SIG-M5 treated with dmso at 0.1 percent for 504 hours (cell line): ENCODE measurements around the gene KCNQ1OT1.

Experiments
- DNase-seq: peaks from one replicate; lab custom pipeline; 2025; ENCODE audit not compliant: unreplicated experiment; lab: John Stamatoyannopoulos, UW

The KCNQ1OT1 gene

DNA sequence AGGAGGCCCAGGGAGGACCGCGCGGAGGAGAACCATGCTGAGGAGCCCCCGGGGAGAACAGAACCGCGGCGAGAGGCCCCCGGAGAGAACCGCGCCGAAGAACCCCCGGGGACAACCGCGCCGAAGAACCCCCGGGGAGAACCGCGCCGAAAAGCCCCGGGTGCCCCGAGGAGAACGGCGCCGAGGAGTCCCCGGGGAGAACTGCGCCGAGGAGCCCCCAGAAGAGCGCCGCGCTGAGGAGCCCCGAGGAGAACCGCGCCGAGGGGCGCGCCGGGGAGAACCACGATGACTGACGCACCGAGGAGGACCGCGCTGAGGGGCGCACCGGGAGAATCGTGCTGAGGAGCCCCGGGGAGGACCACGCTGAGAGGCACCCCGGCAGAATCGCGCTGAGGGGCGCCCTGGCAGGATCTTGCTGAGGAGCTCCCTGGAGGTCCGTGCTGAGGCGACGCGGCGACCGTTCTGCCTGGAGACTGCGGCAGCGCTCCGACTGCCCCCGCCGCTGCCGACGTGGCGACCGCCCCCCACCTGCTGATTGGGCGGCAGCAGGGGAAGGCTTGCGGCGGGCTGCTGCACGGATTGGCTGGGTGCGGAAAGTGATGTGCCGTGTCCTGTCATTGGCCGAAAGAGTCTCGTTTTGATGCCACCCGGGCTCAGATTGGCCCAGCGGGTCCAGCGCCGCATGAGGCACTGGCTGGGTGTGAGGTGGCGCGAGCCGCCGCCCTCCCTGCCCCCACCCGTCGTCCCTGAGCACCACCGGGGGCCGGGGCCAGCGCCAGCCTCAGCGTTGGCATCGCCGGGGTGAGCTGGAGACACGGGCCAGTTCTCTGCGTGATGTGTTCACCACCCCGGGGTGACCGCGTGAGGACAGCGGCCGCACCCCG lies at the start of gene KCNQ1OT1:
KCNQ1OT1 (minus strand) TSS at position 464 of the 884 bp plus-strand sequence.
- DNase-seq: peak; percentile 70

DNA sequence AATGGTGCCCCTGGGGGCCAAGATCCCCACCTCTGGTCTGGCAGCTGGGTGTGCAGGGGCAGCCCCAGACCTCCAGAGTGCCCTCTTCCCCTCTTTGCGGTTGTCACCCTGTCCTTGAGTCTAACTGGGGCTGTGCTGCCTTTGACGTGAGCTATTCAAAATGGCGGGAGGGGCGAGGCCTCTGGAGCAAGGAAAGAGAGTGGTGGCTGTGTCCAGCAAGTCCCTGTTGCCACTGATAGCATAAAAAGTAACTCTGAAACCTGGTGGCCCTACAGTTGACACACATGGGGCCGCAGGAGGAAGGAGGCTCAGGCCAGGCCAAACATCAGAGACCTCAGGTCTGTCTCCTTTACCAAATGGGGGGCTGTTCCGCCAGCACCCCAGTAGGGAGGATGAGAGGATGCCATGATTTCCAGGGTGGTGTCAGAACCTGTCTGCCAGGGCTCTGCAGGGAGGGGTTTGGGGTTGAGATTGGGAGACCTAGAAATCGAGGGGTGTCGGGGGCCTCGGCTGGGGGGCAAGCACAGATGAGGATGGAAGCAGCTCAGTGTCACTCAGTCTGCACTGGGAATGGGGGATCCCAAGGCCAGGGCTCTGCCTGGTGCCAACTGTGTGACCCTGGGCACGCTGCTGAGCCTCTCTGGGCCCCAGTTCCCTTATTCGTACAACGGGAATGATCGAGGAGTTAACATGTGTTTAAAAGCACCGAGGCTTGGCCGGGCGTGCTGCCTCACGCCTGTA lies 49.2 kb upstream of the KCNQ1OT1 start:
- DNase-seq: no peak

DNA sequence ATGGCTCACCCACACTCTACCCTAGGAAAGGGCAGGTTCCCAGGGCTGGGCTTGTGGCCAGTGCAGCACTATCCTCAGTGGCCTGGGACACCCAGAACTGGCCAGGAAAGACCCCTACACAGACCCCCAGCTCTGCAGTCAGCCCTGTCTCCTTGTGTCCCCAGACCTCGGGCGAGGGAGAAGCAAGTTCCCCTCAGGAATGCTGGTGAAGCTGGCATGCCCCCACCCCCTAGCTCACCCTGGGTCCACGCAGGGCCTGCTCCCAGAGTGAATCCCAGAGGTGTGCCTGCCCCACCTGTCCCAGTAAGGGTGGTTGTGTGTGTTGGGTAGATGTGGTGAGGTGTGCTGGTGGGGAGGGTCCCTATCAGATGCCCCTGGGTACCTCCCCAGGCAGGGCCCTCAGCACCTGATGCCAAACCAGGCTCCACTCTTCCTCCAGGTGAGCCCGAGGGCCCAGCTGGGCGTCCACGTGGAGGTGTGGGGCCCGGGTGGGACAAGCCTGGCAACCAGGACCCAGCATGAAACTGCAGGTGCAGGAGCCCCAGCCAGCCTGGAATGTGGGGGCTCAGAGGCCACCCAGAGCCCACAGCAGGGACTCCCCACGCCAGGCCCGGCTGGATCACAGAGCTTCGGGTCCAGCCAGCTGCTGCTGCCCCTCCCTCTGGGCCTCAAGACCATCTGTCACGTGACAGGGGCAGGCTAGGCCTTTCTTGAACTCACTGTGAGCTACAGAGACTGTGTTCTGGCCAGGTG lies 48.4 kb upstream of the KCNQ1OT1 start:
- no peak for DNase-seq

DNA sequence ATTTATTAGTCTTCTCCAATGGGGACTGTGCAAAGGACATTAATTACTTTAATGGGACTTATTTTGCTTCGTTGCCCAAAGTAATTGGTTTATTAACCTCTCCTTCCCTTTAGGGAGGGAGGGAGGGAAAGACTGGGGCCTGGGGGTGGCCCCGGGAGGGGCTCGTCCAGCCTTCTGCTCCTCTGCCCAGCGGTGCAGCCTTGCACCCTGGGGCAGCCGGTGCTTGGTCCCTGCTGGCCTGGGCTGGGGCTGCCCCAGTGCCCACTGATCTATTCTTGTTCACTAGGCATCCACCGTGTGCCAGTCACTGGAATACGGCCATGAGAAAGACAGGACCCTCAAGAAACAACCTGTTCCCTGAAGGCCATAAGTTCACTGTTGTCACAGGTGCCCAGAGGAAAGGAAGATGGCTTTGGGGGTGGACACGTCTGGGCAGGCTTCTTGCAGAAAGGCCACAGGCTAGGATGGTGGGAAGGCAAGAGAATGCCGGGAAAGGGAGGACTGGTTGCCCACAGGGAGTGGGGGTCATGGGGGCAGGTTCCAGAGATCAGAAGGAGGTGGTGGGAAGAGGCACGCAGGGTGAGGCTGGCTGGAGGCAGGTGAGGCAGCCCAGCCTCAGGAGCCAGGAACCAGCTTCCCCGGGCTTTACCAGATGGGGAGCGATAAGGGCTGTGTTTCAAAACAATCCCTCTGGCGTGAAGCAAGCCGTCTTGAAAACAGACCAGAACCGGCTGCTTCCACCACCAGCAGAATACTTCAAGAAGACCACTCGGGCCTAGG lies 47.6 kb upstream of the KCNQ1OT1 start:
- DNase-seq: no peak

DNA sequence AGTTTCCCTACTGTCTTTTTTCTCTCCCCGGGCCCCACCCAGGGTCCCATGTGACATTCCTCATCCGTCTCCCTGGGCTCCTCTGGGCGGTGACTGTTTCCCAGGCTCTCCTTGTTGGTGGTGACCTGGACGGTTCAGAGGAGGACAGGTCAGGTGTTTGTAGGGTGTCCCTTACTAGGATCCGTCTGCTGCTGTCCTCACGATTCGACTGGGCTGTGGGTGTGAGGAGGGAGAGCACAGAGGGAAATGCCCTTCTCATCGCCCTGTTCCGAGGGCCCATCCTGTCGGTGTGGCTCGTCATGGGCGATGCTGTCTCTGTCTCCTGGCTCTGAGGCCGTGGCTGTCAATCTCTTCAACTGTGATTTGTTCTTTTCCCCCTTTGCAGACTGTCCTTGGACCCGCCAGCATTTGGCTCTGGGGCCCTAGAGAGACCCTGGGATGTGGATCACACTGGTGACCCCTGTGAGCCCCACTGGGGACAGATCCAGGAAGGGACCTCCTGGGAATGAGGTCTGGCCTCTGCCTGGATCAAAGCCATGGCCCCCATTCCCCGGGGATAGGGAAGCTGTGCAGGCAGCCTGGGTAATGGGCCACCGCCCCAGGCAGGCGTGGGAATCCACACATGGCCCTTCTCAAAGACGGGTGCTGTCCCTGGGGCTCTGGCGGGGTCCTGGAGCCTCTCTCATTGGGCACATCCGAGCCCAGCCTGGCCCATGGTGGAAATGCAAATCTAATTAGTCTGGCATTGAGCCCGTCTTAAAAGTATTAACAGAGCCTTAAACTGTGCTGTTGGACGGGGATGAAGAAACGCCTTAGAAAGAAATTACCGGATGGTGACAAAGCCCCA lies 46.8 kb upstream of the KCNQ1OT1 start:
- no peak for DNase-seq

DNA sequence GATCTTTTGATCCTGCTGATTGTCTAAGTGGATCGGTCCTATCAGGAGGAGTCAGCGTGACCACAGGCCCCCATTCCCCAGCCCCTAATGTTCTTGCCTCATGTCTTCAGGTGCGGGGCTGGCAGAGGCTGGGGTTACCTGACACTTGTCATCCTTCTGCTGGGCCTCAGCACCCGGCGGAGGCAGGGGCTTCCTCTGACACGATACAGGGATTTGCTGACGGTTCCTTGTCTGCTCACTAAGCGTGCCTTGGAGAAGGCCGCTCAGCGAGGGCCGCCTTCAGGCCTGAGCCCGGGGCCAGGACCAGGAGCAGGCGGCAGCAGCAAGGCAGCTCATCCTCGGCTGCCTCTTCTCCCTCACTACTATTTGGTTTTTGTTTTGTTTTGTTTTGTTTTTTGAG lies 45.7 kb upstream of the KCNQ1OT1 start:
- no peak for DNase-seq

DNA sequence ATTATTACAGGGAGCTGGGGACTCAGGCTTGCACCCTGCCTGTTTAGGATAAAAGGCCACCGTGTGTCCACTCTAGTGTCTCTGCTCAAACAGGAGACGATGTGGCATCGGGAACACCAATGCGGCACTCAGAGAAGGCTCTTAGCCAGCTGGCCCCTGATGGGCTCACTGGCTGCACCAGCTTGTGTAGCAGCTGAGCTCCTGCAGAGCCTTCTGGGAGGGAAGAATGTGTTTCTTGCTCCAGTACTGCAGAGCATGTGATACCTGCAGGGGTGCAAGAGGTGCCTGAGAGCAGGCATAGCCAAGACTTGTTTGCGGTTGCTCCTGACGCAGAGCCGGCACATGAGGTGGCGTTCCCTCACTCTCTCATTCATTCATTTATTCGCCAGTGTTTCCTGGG lies 44.4 kb upstream of the KCNQ1OT1 start:
- DNase-seq: no peak

DNA sequence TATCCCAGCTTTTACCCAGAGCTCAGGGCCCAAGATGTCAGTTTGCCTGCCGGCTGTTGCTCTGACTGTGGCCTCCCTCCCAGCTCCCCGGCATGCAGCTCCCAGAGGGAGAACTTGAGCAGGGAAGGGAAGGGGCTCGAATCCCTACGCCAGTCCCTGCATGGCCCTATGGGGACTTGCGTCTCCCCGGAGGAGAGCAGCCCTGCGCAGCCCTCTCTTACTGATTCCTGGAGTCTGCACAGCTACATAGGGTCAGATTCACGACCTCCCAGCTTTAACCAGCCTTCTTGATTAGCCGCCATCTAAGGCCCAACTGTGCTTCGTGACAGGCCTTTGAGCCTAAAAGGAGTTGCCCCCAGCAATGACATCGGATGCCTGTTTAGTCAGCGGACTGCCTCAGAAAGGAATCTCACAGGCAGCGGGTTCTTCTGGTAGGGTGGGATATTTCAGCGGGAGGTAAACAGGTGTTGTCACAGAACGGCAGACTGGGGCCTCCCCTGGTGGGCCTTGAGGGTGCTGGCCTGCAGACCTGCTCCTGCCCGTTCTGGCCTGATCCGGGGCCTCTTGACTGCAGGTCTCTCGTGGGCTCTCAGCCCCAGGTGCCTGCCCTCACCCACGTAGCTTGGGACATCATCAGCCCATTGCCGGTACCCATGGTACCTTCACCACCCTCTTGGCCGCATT lies 43.8 kb upstream of the KCNQ1OT1 start:
- no peak for DNase-seq

DNA sequence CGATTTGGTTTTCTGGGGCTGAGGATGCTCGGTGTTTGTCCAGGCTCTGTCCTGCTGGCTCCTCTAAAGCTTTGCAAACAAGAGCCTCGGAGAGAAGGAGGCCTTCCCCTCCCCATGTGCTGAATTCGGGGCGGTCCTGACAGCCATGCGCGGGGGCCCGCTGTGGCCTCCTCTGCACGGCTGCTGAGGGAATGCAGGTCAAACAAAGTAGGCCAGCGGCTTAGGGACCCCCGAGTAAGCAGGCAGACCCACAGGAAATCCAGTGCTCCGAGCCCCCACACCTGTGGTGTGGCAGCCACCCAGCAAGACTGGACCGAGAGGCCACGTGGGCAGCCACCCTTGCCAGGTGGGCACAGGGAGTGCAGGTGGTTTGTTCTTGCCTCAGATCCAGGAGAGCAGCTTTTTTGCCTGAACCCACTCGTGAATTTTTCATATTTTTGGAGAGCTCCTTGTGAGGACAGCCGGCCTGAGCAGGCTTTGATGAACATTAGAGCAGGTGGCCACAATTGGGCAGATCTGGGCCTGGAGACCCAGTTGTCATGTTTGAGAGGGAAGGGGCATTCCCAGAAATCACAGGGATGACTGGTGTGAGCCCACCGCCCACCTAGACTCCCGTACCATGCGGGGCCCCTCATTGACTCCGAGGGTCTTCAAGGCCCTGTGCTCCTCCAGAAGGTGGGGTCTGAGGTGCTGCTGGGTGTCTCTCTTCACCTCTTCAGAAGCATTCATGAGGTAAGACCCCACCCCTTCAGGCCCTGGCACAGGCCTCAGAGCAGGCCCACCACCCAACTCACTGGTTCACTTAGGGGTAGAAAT lies 43.0 kb upstream of the KCNQ1OT1 start:
- DNase-seq: no peak

DNA sequence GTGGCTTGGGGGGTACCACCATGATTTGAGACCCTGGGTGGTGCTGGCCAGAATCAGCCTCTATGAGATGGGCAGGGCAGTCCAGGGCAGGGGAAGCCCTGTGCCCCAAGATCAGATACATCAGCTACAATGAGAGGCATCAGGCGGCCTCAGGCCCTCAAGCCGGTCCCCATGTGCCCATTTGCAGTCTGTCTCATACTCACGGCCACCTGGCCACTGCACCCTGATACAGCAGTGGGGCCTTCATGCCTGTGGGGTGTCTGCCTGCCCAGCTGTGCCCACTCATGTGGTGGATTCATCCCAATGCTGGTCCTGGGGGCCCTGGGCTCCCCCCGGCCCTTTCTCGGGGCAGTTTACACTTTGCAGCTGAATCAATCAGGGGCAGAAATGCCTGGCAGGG lies 42.4 kb upstream of the KCNQ1OT1 start:
- no peak for DNase-seq

DNA sequence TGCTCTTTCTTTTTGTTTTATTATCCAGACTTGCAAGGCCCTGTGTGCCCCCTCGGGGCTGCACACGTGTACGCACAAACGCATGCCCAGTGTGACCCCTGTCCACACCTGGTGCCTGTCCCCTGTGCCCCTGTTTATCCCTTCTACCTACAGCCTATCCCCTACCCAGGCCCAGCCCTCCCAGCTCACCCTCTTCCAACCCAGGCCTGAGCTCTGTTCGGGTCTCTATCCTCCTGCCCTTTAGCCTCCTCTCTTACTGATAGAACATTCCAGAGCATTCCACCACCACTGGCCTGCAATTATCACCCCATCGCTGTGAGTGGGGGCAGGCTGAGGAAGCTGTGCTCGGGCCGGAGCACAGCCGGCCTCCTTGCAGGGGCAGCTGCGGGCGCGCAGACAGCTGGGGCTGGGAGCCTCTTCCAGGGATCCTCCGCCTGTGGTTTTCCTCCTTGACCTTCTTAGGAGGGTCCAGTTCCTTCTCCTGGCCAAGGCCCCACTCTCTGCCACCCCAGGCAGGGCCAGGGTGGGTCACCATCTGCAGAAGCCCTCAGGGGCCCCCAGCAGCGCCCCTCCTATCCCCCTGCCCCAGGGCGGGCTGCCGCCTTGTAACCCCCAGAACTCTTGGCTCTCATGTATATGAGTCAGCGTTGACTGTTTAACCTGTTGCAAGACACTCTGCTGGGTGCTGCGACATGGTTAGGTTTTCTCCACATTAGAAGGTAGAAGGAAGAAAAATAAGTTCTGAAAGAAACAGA lies 41.8 kb upstream of the KCNQ1OT1 start:
- DNase-seq: peak; percentile 78

DNA sequence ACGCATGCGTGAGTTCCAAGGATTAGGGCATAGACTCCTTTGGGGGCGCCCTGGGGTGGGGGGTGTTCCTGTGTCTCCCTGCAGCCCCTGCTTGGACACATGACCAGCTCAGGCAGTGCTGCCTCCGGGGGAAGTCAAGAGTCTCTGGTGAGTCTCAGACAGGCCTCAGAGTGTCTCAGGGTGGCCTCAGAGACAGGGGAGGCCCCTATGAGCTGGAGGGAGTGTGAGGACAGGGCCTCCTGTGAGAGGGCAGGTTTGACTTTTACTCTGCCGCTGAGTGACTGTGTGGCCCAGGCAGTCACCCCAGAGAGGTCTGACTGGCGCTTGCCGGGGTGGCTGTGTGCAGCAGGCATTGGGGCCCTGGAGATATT lies 41.2 kb upstream of the KCNQ1OT1 start:
- DNase-seq: peak; percentile 5

DNA sequence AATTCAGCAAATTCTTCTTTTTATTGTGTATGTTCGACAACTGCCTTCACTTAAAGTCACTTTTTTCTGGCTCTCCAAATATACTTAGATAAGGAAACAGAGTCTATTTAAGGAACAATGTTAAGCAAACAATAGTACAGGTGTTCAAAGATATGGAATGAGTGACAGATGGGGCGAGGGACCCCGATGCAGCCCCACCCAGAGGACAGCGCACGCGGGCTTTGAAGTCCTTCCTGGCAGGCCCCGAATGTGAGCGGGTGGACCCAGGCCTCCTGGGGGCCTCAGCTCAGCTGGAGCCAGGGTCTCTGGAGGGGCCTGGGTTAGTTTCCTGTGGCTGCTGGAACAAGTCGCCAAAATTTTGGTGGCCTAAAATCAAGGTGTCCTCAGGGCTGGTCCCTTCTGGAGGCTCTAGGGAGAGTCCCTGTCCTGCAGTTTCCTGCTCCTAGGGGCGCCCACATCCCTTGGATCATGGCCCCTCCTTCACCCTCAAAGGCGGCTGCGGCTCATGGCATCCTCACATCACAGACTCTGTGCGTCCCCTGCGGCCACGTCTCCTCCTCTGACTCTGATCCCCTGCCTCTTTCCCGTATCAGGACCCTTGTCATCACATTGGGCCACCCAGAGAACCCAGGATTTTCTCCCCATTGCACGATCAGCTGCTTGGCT lies 40.6 kb upstream of the KCNQ1OT1 start:
- no peak for DNase-seq

DNA sequence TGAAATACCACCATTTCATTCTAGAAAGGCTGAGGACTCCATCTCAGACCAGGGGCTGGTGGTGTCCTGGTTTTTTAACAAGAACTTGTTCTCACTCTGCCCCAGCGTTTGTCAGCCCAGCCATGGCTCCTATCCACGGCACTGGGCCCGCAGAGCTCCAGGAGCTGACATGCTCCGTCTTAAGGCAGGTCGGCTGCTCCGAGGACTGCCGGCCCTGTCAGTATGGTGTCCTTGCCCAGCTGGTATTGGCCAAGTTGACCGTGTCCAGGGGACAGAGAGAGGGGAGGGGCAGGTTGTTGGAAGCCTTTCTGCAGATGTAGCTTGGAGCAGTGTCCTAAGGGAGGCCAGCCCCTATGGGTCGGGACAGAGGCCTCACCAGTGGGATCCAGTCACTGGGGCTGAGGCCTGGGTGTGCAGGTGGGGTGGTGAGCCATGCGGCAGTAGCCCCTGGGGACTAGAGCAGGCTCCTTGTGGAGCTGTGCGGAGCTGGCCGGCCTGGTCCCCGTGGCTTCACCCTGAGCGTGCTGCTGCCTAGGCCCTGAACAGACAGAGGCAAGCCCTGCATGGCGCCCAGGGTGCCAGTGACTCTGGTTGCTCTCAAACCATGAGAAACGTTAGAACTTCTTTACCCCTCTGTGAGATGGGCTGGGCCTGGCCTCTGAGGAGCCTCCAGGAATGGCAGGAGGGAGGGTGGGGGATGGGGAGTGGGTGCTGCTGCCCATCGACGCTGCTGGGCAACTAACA lies 39.9 kb upstream of the KCNQ1OT1 start:
- DNase-seq: no peak

DNA sequence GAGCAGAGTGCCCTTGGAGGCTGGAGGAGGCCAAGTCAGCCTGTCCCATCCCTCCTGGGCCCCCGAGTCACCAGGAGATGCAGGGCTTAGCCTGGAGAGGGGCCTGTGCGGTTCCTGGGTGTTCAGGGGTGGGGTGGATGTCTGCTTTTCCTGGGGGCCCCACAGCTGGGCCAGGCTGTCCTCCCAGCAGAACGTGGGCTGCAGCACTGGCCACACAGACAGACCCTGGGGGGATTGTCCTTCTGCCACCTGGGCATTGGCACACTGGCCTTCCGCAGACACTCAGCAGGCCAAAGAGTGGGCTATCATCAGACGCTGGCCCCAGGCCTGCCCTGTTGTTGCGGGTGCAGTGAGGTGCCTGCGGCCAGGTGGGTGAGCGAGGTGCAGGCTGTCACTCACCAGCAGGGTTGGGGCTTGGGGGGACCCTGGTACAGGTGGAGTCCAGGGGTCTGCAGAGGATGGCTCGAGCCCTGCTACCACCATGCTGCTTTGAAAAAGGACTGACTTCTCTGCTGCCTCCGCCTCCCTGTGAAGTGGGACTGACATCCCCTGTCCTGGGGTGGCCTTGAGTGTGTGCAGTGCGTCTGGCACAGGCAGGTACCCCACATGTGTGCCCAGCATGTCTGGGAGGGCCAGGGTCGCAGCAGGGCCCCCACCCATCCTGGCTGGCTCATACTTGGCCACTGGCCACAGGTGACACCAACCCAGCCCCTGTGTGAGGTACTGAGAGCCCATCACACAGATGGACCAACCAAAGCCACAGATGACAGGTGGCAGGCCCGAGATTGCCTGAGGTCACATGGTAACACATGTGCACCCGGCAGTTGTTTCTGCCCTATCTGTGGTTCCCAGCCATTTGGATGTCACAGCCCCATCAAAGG lies 39.0 kb upstream of the KCNQ1OT1 start:
- DNase-seq: no peak

DNA sequence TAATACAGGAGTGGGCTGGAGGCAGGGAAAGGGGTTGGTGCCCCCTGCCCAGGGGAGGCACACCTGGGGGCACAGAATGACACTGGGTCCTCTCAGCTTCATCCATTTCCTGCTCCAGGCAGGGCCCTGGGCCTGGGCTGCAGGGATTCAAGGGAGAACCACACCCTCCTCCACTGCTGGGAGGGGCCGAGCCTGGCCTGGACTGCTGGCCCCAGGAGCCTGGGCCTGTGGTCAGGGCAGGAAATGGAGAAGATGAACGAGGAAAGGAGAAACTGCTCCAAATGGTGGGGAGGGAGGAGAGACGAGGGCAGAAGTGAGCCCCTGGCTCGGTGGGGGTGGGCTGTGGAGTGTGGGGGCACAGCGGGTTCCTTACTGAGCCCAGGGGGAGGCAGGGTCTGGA lies 38.1 kb upstream of the KCNQ1OT1 start:
- no peak for DNase-seq
